Brain pericyte (primary cell): Measurements from ENCODE around the gene ZNF521.

Source experiments
- DNase-seq: peaks from one replicate; pipeline ENCODE4 v3.0.0-alpha.2; 2012; ENCODE audit warnings: low read depth, low spot score

ZNF521 gene

GRCh38 chr18:25351777-25352628 is at the start of gene ZNF521:
Gene ZNF521, minus strand, starts transcription at chr18:25352166. Its CDS starts 1,220 bp downstream, at chr18:25350946.
- peak; percentile 68 for DNase-seq

GRCh38 chr18:25399554-25399953 is 47.6 kb upstream of the ZNF521 start:
- no peak for DNase-seq

- DNase-seq, result no peak
These were observed 40.2 kb upstream of the ZNF521 start for GRCh38 chr18:25392192-25392591.

- no peak for DNase-seq
These were observed 21.6 kb upstream of the ZNF521 start for GRCh38 chr18:25373432-25374179.

GRCh38 chr18:25370391-25370790 is 18.4 kb upstream of the ZNF521 start:
- DNase-seq, result no peak

- DNase-seq, result no peak
These were observed 13.3 kb upstream of the ZNF521 start for GRCh38 chr18:25365242-25365641.

- no peak for DNase-seq
These were observed 12.8 kb upstream of the ZNF521 start for GRCh38 chr18:25364732-25365131.

- DNase-seq, result no peak
These were observed 8.4 kb upstream of the ZNF521 start for GRCh38 chr18:25360301-25360899.

- no peak for DNase-seq
These were observed 1.1 kb upstream of the ZNF521 start for GRCh38 chr18:25353080-25353479.

- no peak for DNase-seq
These were observed 651 bp upstream of the ZNF521 start for GRCh38 chr18:25352629-25353005.

- no peak for DNase-seq
These were observed 638 bp downstream of the ZNF521 start for GRCh38 chr18:25351280-25351775.

- no peak for DNase-seq
These were observed 1.3 kb downstream of the ZNF521 start for GRCh38 chr18:25350489-25351251.

- DNase-seq, result no peak
These were observed 2.0 kb downstream of the ZNF521 start for GRCh38 chr18:25349926-25350487.

- DNase-seq, result no peak
These were observed 2.6 kb downstream of the ZNF521 start for GRCh38 chr18:25349131-25349925.

GRCh38 chr18:25348386-25349130 is 3.4 kb downstream of the ZNF521 start:
- DNase-seq, result no peak

- DNase-seq, result no peak
These were observed 5.4 kb downstream of the ZNF521 start for GRCh38 chr18:25346561-25346960.

GRCh38 chr18:25345081-25345866 is 6.7 kb downstream of the ZNF521 start:
- DNase-seq, result no peak

GRCh38 chr18:25341831-25342230 is 10.1 kb downstream of the ZNF521 start:
- DNase-seq, result no peak

GRCh38 chr18:25340762-25341161 is 11.2 kb downstream of the ZNF521 start:
- no peak for DNase-seq
